ENCODE results near the gene FAM163B.

- TF ChIP-seq GATA2 (IDR thresholded peaks at IDR 0.05; ENCODE audit: low read depth, low read length) (no peak), GATA3 (IDR thresholded peaks at IDR 0.05; ENCODE audit: low read depth, low read length) (no peak)
Observed at GRCh38 chr9:133598978-133599377, 10.2 kb downstream of the FAM163B start.
